Panc1 (cell line): ENCODE data around the gene DCAF8.

Source experiments
- CTCF ChIP-seq: fragments of 450-650 bp; IDR thresholded peaks from 2 replicates; pipeline ENCODE4 v1.5.1; 2017; ENCODE audit warnings: mild to moderate bottlenecking
- POLR2AphosphoS5 ChIP-seq: IDR thresholded peaks from 2 replicates; pipeline ENCODE4 v1.6.1; 2012; ENCODE audit warnings: mild to moderate bottlenecking, low read depth, low read length, moderate library complexity
- SIN3A ChIP-seq: IDR thresholded peaks from 2 replicates; pipeline ENCODE4 v1.6.1; 2012; ENCODE audit warnings: low read depth, mild to moderate bottlenecking, low read length, moderate library complexity, borderline replicate concordance; ENCODE audit not compliant: insufficient read depth

GRCh38 chr1:160251011-160251410 lies 11.3 kb downstream of the DCAF8 start:
- no peak for TF ChIP-seq CTCF
- no peak for TF ChIP-seq SIN3A
- no peak for TF ChIP-seq POLR2AphosphoS5
